H1 (cell line): ENCODE data around the gene NAP1L1. TPM values are rescaled to one million over a fixed set of nuclear protein-coding genes. Genes with fewer than 3 reads are reported as not detected.

Experiments
- CTCF ChIA-PET: fragments of 300-600 bp; sonication (Branson Sonifier 250); formaldehyde crosslinking; loops from one replicate; lab custom pipeline; 2021; ENCODE audit not compliant: partially characterized antibody; lab: Charles Lee
- POLR2A ChIA-PET: fragments of 300-600 bp; sonication (Branson Sonifier 250); formaldehyde crosslinking; loops from one replicate; lab custom pipeline; 2021; ENCODE audit warnings: inconsistent platforms; ENCODE audit not compliant: partially characterized antibody; lab: Charles Lee
- DNase-seq, 2 experiments: peaks; one replicate each; pipeline versions ENCODE4 v3.0.0 to v3.0.0-alpha.2; 2010 to 2022; ENCODE audit warnings: low spot score in 2 of 2, low read depth in 1 of 2, mixed read lengths in 1 of 2
- FAIRE-seq: peaks from 2 replicates; lab custom pipeline; 2011; peaks lifted over from hg19 to GRCh38; lab: Jason Lieb, UNC
- H2AFZ ChIP-seq: 2 replicates; pipeline ENCODE4 v1.8.1; 2012; ENCODE audit warnings: low read length, inconsistent platforms
- H2AK5ac ChIP-seq: 2 replicates; pipeline ENCODE4 v1.6.1; 2013; ENCODE audit warnings: low read depth, low read length
- H2BK120ac ChIP-seq: replicated peaks from 2 replicates; pipeline ENCODE3; 2013; ENCODE audit warnings: low read depth, low read length, inconsistent platforms
- H2BK12ac ChIP-seq: 2 replicates; pipeline ENCODE4 v1.6.1; 2013; ENCODE audit warnings: low read depth, low read length
- H2BK15ac ChIP-seq: 2 replicates; pipeline ENCODE4 v1.6.1; 2013; ENCODE audit warnings: low read length
- H2BK20ac ChIP-seq: 2 replicates; pipeline ENCODE4 v1.6.1; 2013; ENCODE audit warnings: low read length
- H2BK5ac ChIP-seq: 2 replicates; pipeline ENCODE4 v1.6.1; 2013; ENCODE audit warnings: low read depth, low read length
- H3K14ac ChIP-seq: 2 replicates; pipeline ENCODE4 v1.6.1; 2013; ENCODE audit warnings: inconsistent platforms; ENCODE audit not compliant: insufficient read length
- H3K18ac ChIP-seq: 2 replicates; pipeline ENCODE4 v1.6.1; 2013; ENCODE audit warnings: low read length; ENCODE audit errors: extremely low read depth
- H3K23ac ChIP-seq: 2 replicates; pipeline ENCODE4 v1.6.1; 2013; ENCODE audit warnings: inconsistent platforms; ENCODE audit not compliant: insufficient read length
- H3K23me2 ChIP-seq: 2 replicates; pipeline ENCODE4 v1.6.1; 2013; ENCODE audit warnings: low read depth, low read length
- H3K27ac ChIP-seq: 2 replicates; pipeline ENCODE4 v1.6.1; 2011; ENCODE audit warnings: low read depth, low read length, inconsistent platforms
- H3K27me3 ChIP-seq, 4 experiments: replicated peaks in 1 of 4; 1 replicate in 1 of 4; 2 replicates in 3 of 4; pipeline versions ENCODE4 v1.6.1 to v1.8.1; 2011 to 2013; ENCODE audit warnings: low read length in 3 of 4, mild to moderate bottlenecking in 3 of 4, inconsistent platforms in 2 of 4, mixed read lengths in 2 of 4, moderate library complexity in 1 of 4; ENCODE audit not compliant: control insufficient read depth in 3 of 4, insufficient read depth in 3 of 4; ENCODE audit errors: extremely low read depth in 1 of 4
- H3K36me3 ChIP-seq, 4 experiments: 2 replicates each; pipeline versions ENCODE4 v1.6.1 to v1.8.1; 2011 to 2013; ENCODE audit warnings: mild to moderate bottlenecking in 4 of 4, low read length in 3 of 4, moderate library complexity in 2 of 4, control low read depth in 1 of 4, inconsistent platforms in 1 of 4; ENCODE audit not compliant: insufficient read depth in 4 of 4, control insufficient read depth in 2 of 4
- H3K4ac ChIP-seq: replicated peaks from 2 replicates; pipeline ENCODE3; 2013; ENCODE audit warnings: low read length, low read depth, mixed read lengths, inconsistent platforms; ENCODE audit not compliant: insufficient read length
- H3K4me1 ChIP-seq, 4 experiments: replicated peaks in 1 of 4; 1 replicate in 1 of 4; 2 replicates in 3 of 4; pipeline versions ENCODE4 v1.6.1 to v1.8.1; 2011 to 2013; ENCODE audit warnings: low read length in 3 of 4, inconsistent platforms in 2 of 4, mixed read lengths in 1 of 4; ENCODE audit not compliant: insufficient read depth in 4 of 4, control insufficient read depth in 3 of 4
- H3K4me2 ChIP-seq, 2 experiments: 2 replicates each; pipeline versions ENCODE4 v1.6.1 to v1.8.1; 2011 to 2013; ENCODE audit warnings: low read depth in 2 of 2, low read length in 2 of 2, control low read depth in 1 of 2, inconsistent platforms in 1 of 2, mild to moderate bottlenecking in 1 of 2; ENCODE audit not compliant: insufficient read depth in 1 of 2
- H3K4me3 ChIP-seq, 4 experiments: fragments of 200-600, 300-600 bp in 1 of 4; sonication (generic), shearing (Covaris generic), sonication (Bioruptor Twin) in 1 of 4; 2 replicates each; pipeline versions ENCODE4 v1.5.1 to v1.8.1; 2011 to 2016; ENCODE audit warnings: low read length in 4 of 4, low read depth in 3 of 4, control low read depth in 2 of 4, inconsistent platforms in 2 of 4, mild to moderate bottlenecking in 2 of 4, mixed read lengths in 1 of 4, moderate library complexity in 1 of 4; ENCODE audit not compliant: insufficient read depth in 2 of 4; ENCODE audit errors: extremely low read depth in 1 of 4
- H3K56ac ChIP-seq: replicated peaks from 2 replicates; pipeline ENCODE3; 2013; ENCODE audit warnings: low read depth, mild to moderate bottlenecking, mixed read lengths, low read length, inconsistent platforms; ENCODE audit not compliant: insufficient read length
- H3K79me1 ChIP-seq: 2 replicates; pipeline ENCODE4 v1.6.1; 2013; ENCODE audit warnings: low read depth, low read length, control low read depth
- H3K79me2 ChIP-seq, 2 experiments: 2 replicates each; pipeline versions ENCODE4 v1.6.1 to v1.8.1; 2012 to 2013; ENCODE audit warnings: low read length in 2 of 2, mild to moderate bottlenecking in 2 of 2, inconsistent platforms in 1 of 2; ENCODE audit not compliant: insufficient read depth in 2 of 2, control insufficient read depth in 1 of 2
- H3K9ac ChIP-seq, 4 experiments: replicated peaks in 1 of 4; 1 replicate in 1 of 4; 2 replicates in 3 of 4; pipeline versions ENCODE4 v1.6.1 to v1.8.1; 2011 to 2013; ENCODE audit warnings: low read depth in 3 of 4, low read length in 3 of 4, control low read depth in 2 of 4, mild to moderate bottlenecking in 2 of 4, moderate library complexity in 2 of 4, inconsistent platforms in 1 of 4; ENCODE audit errors: extremely low read depth in 1 of 4
- H3K9me3 ChIP-seq, 2 experiments: 2 replicates each; pipeline versions ENCODE4 v1.6.1 to v1.8.1; 2012 to 2013; ENCODE audit warnings: mild to moderate bottlenecking in 2 of 2, moderate library complexity in 2 of 2, control low read depth in 1 of 2, inconsistent platforms in 1 of 2, low read depth in 1 of 2, low read length in 1 of 2, mixed read lengths in 1 of 2; ENCODE audit not compliant: insufficient read depth in 2 of 2
- H4K20me1 ChIP-seq, 2 experiments: replicated peaks in 1 of 2; 2 replicates each; pipeline versions ENCODE3 to v1.8.1; 2011 to 2013; ENCODE audit warnings: inconsistent platforms in 2 of 2, low read length in 2 of 2, mild to moderate bottlenecking in 1 of 2; ENCODE audit not compliant: insufficient read depth in 2 of 2, control insufficient read depth in 1 of 2
- H4K5ac ChIP-seq: 2 replicates; pipeline ENCODE4 v1.6.1; 2013; ENCODE audit warnings: low read length, low read depth, mixed read lengths, inconsistent platforms; ENCODE audit not compliant: insufficient read length
- H4K8ac ChIP-seq: 2 replicates; pipeline ENCODE4 v1.8.0; 2013; ENCODE audit warnings: mild to moderate bottlenecking, moderate library complexity, low read length, inconsistent platforms; ENCODE audit not compliant: insufficient read depth; ENCODE audit errors: extremely low read depth
- H4K91ac ChIP-seq: replicated peaks from 2 replicates; pipeline ENCODE3; 2013; ENCODE audit warnings: low read length, mixed read lengths, inconsistent platforms; ENCODE audit not compliant: insufficient read length
- ATF2 ChIP-seq: IDR thresholded peaks from 2 replicates; pipeline ENCODE4 v1.6.1; 2012; ENCODE audit warnings: low read length, inconsistent platforms
- CBX5 ChIP-seq: fragments of 300-800, 300-1000 bp; sonication (generic); IDR thresholded peaks from 2 replicates; pipeline ENCODE4 v1.7.1; 2016; ENCODE audit warnings: antibody characterized with exemption, low read length, low read depth
- CEBPB ChIP-seq: IDR thresholded peaks from 2 replicates; pipeline ENCODE4 v1.6.1; 2012; ENCODE audit warnings: low read depth, low read length
- EGR1 ChIP-seq: IDR thresholded peaks from 2 replicates; pipeline ENCODE4 v1.6.1; 2011; ENCODE audit warnings: low read depth, low read length, borderline replicate concordance
- EZH2 ChIP-seq: fragments of 200-600 bp; sonication (generic); IDR thresholded peaks from 2 replicates; pipeline ENCODE4 v1.7.1; 2012; ENCODE audit warnings: low read depth, mild to moderate bottlenecking, moderate library complexity, low read length, inconsistent platforms; ENCODE audit not compliant: severe bottlenecking
- HDAC2 ChIP-seq, 2 experiments: fragments of 300-600 bp in 1 of 2; sonication (generic) in 1 of 2; IDR thresholded peaks; 2 replicates each; pipeline ENCODE4 v1.6.1; 2011 to 2012; ENCODE audit warnings: low read depth in 2 of 2, low read length in 2 of 2, mild to moderate bottlenecking in 2 of 2, moderate library complexity in 2 of 2, borderline replicate concordance in 1 of 2, inconsistent platforms in 1 of 2
- JUN ChIP-seq: IDR thresholded peaks from 2 replicates; pipeline ENCODE4 v1.6.1; 2011; ENCODE audit warnings: low read depth, mild to moderate bottlenecking, improper control_type of control experiment, low read length
- NRF1 ChIP-seq: IDR thresholded peaks from 2 replicates; pipeline ENCODE4 v1.6.1; 2011; ENCODE audit warnings: mild to moderate bottlenecking, low read depth, low read length, improper control_type of control experiment
- POLR2AphosphoS5 ChIP-seq: IDR thresholded peaks from 2 replicates; pipeline ENCODE4 v1.6.1; 2011; ENCODE audit warnings: low read depth, low read length
- SIN3A ChIP-seq, 2 experiments: IDR thresholded peaks in 1 of 2; conservative IDR thresholded peaks in 1 of 2; 2 replicates each; pipeline ENCODE4 v1.6.1; 2011 to 2012; ENCODE audit warnings: low read length in 2 of 2, improper control_type of control experiment in 1 of 2, low read depth in 1 of 2, mild to moderate bottlenecking in 1 of 2
- SIRT6 ChIP-seq: IDR thresholded peaks from one replicate; pipeline ENCODE4 v1.7.1; 2012; ENCODE audit warnings: low read length, inconsistent platforms
- SUZ12 ChIP-seq: fragments of 200-600 bp; sonication (generic); IDR thresholded peaks from 2 replicates; pipeline ENCODE4 v1.6.1; 2012; ENCODE audit warnings: mild to moderate bottlenecking, inconsistent platforms, low read length, moderate library complexity, mixed read lengths
- TAF7 ChIP-seq: optimal IDR thresholded peaks from 2 replicates; pipeline ENCODE3; 2011; ENCODE audit warnings: low read depth, mild to moderate bottlenecking, inconsistent platforms, low read length, moderate library complexity, borderline replicate concordance
- WGBS, 2 experiments: shearing (Covaris generic) in 1 of 2; methylation state at CpG; one replicate each; pipeline versions ENCODE4 v1.1.6 to v1.1.7; 2013 to 2015; ENCODE audit warnings: low lambda C conversion rate in 2 of 2, mixed read lengths in 2 of 2, inconsistent platforms in 1 of 2, low coverage in 1 of 2, missing lambda C conversion rate in 1 of 2; ENCODE audit not compliant: insufficient replicate concordance in 2 of 2, insufficient coverage in 1 of 2, insufficient read length in 1 of 2; ENCODE audit errors: extremely low coverage in 1 of 2, missing lambda C conversion rate in 1 of 2; 5-methylcytosine and 5-hydroxymethylcytosine counted together
- polyA plus RNA-seq, 7 experiments: library from polyadenylated mRNA; depleted of rRNA in 3 of 7; stranded (reverse) in 5 of 7; unstranded in 2 of 7; fragments of >200 nt in 5 of 7; fragments of 200-250 nt in 2 of 7; gene quantifications; 1 replicate in 5 of 7; 2 replicates in 1 of 7; 4 replicates in 1 of 7; pipeline versions ENCODE4 v1.2.1 to v1.2.3, GENCODE V29; 2011 to 2013; ENCODE audit warnings: missing spikeins in 2 of 7, mixed read lengths in 2 of 7
- total RNA-seq: library from RNA; stranded (reverse); fragmentation: NEBNext Ultra II Directional; extraction: Animal tissue kit (Norgen Biotek cat#: 25700); gene quantifications from 2 replicates; pipeline ENCODE4 v1.2.1, GENCODE V29; 2021

Gene NAP1L1
- total and polyA plus RNA-seq, 2 of the 8 experiments (the other 6 are each of a cell fraction or from before 2014, with no cell fraction given) = 202 to 1,159 TPM

GRCh38 chr12:76124456-76124855 is 40.0 kb upstream of the NAP1L1 start:
- Histone ChIP-seq H3K27me3 (no peaks in the 10 kb centered on the region), H4K8ac (peak overlapping the region; percentile 57; the same call in 1 of the 2 replicates), H4K20me1 (no peaks in the 10 kb centered on the region), H2BK20ac (no peak overlapping the region), H3K23ac (no peak overlapping the region), H3K9ac (no peak overlapping the region), H2AFZ (no peak overlapping the region), H4K91ac (no peak overlapping the region), H3K23me2 (no peaks in the 10 kb centered on the region), H2BK5ac (no peak overlapping the region), H3K4me2 (no peak overlapping the region), H3K56ac (no peak overlapping the region), H3K4ac (no peak overlapping the region), H2BK15ac (no peak overlapping the region), H3K79me2 (no peaks in the 10 kb centered on the region), H3K79me1 (no peaks in the 10 kb centered on the region), H3K4me3 (no peak overlapping the region), H4K5ac (no peak overlapping the region), H2BK12ac (no peak overlapping the region), H3K36me3 (no peaks in the 10 kb centered on the region), H2BK120ac (no peak overlapping the region), H3K27ac (no peak overlapping the region), H3K14ac (no peak overlapping the region), H3K9me3 (no peaks in the 10 kb centered on the region), H3K18ac (no peak overlapping the region), H3K4me1 (no peaks in the 10 kb centered on the region), H2AK5ac (no peak overlapping the region)
- no peak for DNase-seq
- no peak for FAIRE-seq
- POLR2A ChIA-PET = no interaction called here
- WGBS, 2 experiments = 88% methylated on average over 5 of the region's 5 CpGs; no CpG with 5 or more reads in 1 of the 2 experiments
- CTCF ChIA-PET = no interaction called here
- TF ChIP-seq SIRT6 (no peak), TAF7 (no peak), ATF2 (no peak), SUZ12 (no peak), CBX5 (no peak), EZH2 (no peak), EGR1 (no peak), POLR2AphosphoS5 (no peak), SIN3A (conservative IDR thresholded peaks at IDR 0.05 in 1 of 2, IDR thresholded peaks at IDR 0.05 in 1 of 2; ENCODE audit: low read depth in 1 of 2, low read length in 2 of 2) (no peak), NRF1 (no peak), HDAC2 (IDR thresholded peaks at IDR 0.05; ENCODE audit: borderline replicate concordance in 1 of 2, low read depth in 2 of 2, low read length in 2 of 2) (no peak), JUN (no peak), CEBPB (no peak)
